RWPE1 (cell line): ENCODE measurements around the gene TMEM190.
A peak's percentile ranks its signal among the peaks of the same experiment; 100 is the strongest.
"Not testable (repeated sequence)": the region's sequence is repeated elsewhere in the genome, so short reads cannot be mapped to it uniquely, and the experiment has no call there.

Experiments
- CTCF ChIA-PET: fragments of 350-600 bp; sonication (Branson Sonifier 250); formaldehyde crosslinking; extraction: SDS; loops from one replicate; lab custom pipeline; 2021; lab: Yijun Ruan, JAX
- POLR2A ChIA-PET: fragments of 400-600 bp; formaldehyde crosslinking; extraction: SDS; loops from one replicate; lab custom pipeline; 2020; ENCODE audit warnings: antibody characterized with exemption; ENCODE audit not compliant: low non-redundant PET; lab: Yijun Ruan, JAX
- DNase-seq: peaks from one replicate; pipeline ENCODE4 v3.0.0; 2012; ENCODE audit warnings: low spot score
- H3K27ac ChIP-seq: fragments of 450-650 bp; 2 replicates; pipeline ENCODE4 v1.5.1; 2017
- TF ChIP-seq, protein P1 (sequence below): fragments of 450-650 bp; conservative IDR thresholded peaks from 2 replicates; pipeline ENCODE4 v1.5.1; 2017; ENCODE audit warnings: low read depth, mild to moderate bottlenecking

The TMEM190 gene

GRCh38 chr19:55376241-55376933 lies at the start of gene TMEM190:
TSS of gene TMEM190 (plus strand) at chr19:55376826. CDS start at chr19:55376854, 28 bp downstream.
- H3K27ac ChIP-seq: 0 out of 2 replicates have a peak within 1 kb of the TSS, but pooled peaks have one; percentile 7
- TF ChIP-seq, protein P1, sequence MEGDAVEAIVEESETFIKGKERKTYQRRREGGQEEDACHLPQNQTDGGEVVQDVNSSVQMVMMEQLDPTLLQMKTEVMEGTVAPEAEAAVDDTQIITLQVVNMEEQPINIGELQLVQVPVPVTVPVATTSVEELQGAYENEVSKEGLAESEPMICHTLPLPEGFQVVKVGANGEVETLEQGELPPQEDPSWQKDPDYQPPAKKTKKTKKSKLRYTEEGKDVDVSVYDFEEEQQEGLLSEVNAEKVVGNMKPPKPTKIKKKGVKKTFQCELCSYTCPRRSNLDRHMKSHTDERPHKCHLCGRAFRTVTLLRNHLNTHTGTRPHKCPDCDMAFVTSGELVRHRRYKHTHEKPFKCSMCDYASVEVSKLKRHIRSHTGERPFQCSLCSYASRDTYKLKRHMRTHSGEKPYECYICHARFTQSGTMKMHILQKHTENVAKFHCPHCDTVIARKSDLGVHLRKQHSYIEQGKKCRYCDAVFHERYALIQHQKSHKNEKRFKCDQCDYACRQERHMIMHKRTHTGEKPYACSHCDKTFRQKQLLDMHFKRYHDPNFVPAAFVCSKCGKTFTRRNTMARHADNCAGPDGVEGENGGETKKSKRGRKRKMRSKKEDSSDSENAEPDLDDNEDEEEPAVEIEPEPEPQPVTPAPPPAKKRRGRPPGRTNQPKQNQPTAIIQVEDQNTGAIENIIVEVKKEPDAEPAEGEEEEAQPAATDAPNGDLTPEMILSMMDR: no peak
- DNase-seq: no peak
- ChIA-PET POLR2A (interaction anchor here (0.7 kb wide), 1 partner anchor 79 kb away, joined by 6 read pairs; no protein-coding TSS in a partner anchor), CTCF (interaction anchor here (0.6 to 1.3 kb wide), 4 partner anchors 49 to 91 kb away, joined by 3 to 5 read pairs (median 4); no protein-coding TSS in a partner anchor)

DNA sequence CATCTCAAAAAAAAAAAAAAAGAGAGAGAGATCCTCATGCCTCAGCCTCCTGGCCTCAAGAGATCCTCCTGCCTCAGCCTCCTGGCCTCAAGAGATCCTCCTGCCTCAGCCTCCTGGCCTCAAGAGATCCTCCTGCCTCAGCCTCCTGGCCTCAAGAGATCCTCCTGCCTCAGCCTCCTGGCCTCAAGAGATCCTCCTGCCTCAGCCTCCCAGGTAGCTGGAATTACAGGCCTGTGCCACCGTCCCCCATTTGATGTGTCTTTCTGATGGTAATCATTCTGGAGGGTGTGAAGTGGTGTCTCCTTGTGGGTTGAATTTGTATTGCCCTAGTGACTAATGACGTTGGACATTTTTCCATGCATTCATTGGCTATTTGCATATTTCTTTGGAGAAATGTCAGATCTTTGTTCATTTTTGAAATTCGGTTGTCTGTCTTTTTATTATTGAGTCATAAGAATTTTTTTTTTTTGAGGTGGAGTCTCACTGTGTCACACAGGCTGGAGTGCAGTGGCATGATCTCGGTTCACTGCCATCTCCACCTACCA lies 47.8 kb upstream of the TMEM190 start:
- H3K27ac ChIP-seq, POLR2A ChIA-PET, CTCF ChIA-PET, DNase-seq: not testable (repeated sequence)

GRCh38 chr19:55329791-55330190 lies 46.8 kb upstream of the TMEM190 start:
- POLR2A ChIA-PET: interaction anchor here (0.7 kb wide), 1 partner anchor 53 kb away, joined by 6 read pairs; no protein-coding TSS in a partner anchor

GRCh38 chr19:55333870-55334269 lies 42.8 kb upstream of the TMEM190 start:
- POLR2A ChIA-PET: no interaction called here
- CTCF ChIA-PET: no interaction called here
- TF ChIP-seq, protein P1: no peak
- DNase-seq: no peak
- no peak overlapping the region for H3K27ac ChIP-seq

More at GRCh38 chr19:55329791-55330190, 46.8 kb upstream of the TMEM190 start:
- DNase-seq, CTCF ChIA-PET, H3K27ac ChIP-seq: not testable (repeated sequence)

- peak; percentile 88 for DNase-seq
- TF ChIP-seq, protein P1: no peak
- ChIA-PET CTCF (interaction anchor here (1.1 kb wide), 1 partner anchor 34 kb away, joined by 3 read pairs; the partner anchor contains the start of gene IL11), POLR2A (no interaction called here)
- H3K27ac ChIP-seq: peak overlapping the region; percentile 85
These were observed 40.5 kb upstream of the TMEM190 start for GRCh38 chr19:55336101-55336500.

GRCh38 chr19:55339105-55339888 lies 37.3 kb upstream of the TMEM190 start, which contains the start of gene KMT5C:
TSS of gene KMT5C (plus strand) at chr19:55339876. CDS start at chr19:55341937, 2,061 bp downstream.
- H3K27ac ChIP-seq: peak within 1 kb of the TSS; percentile 97
- CTCF ChIA-PET: interaction anchor here (0.5 to 1.4 kb wide), 5 partner anchors 22 to 193 kb away, joined by 3 to 4 read pairs (median 3); partner anchors contain the start of gene TMEM238
- DNase-seq: peak; percentile 100
- POLR2A ChIA-PET: interaction anchor here (0.5 to 1.0 kb wide), 10 partner anchors 16 to 233 kb away, joined by 3 to 8 read pairs (median 4); partner anchors contain the start of gene TMEM238
- TF ChIP-seq, protein P1: no peak
